Amniotic epithelial cell (primary cell): ENCODE results near the gene MPPED1.

Experiments
- DNase-seq: peaks from one replicate; pipeline ENCODE4 v3.0.0-alpha.2; 2010; ENCODE audit warnings: low read depth

MPPED1 gene

DNA sequence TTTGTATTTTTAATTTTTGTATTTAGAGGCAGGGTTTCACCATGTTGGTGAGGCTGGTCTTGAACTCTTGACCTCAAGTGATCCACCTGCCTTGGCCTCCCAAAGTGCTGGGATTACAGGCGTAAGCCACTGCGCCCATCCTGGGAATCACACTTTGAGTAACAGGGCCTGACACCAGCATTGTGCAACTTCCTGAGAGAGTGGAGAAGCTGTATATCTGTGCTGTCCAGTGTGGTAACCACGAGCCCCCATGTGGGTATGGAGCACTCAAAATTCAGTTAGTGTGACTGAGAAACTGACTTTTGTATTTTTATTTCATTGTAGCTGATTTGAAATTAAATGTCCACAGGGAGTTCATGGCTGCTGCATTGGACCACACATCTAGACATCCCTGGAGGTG, 36.2 kb downstream of the MPPED1 start:
- no peak for DNase-seq

DNA sequence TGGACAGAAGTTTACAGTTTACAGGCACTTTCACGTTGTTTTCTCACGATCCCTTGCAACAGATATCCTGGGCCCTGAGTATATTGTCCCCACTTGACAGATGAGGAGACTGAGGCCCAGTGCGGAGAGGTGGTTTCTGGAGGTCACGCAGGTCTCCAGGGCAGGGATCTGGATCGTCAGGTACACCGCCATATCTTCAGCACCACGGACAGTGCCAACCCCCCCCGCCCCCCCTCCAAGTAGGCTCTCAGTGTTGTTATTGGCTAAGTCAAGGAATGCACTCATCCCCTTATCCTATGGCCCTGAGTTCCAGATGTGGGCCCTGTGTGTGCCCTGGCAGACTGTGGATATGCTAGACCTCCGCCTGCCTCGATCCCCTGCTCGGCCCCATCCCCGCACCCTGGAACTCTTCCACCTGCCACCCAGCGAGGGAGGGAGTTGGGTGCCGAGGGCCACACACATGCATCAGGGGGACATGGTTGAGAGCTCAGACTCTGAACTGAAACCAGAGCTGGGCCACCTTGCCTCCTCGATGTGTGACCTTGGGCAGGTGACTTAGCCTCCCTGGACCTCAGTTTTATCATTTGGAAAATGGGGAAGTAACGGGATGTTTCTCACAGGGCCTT, 37.5 kb downstream of the MPPED1 start:
- no peak for DNase-seq

GRCh38 chr22:43449831-43450225, 38.0 kb downstream of the MPPED1 start:
- DNase-seq = no peak

DNA sequence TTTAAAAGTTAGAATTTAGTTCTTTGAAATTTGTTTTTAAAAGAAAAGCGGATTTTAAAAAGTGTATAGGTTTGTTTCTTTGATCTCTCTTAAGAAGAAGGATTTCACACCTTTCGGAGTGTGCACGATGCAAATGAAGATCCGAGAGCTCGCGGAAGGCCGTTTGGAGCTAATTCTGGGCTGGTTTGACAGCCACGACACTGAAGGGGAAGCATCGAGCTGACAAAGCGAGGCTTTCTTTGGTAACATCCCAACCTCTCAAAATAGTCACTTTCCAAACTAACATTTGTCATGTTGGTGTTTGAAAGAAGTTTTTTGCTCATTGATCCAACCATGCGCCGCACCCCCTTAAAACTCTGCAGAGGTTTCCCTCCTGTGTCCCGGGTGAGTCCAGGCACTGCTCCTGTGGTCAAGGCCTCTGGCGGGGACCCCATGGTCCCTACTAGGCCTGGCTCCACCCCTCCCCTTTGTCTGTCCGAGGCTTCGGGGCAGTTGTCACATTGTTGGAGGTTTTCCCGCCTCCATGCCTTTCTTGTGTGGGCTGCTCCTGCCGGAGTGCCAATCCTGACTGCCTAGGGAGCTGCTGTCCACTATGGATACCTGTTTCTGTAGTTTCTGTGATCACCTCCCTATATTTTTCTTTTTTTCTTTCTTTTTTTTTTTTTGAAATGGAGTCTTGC, 39.7 kb downstream of the MPPED1 start:
- no peak for DNase-seq

GRCh38 chr22:43455846-43456245, 44.0 kb downstream of the MPPED1 start:
- DNase-seq = no peak

DNA sequence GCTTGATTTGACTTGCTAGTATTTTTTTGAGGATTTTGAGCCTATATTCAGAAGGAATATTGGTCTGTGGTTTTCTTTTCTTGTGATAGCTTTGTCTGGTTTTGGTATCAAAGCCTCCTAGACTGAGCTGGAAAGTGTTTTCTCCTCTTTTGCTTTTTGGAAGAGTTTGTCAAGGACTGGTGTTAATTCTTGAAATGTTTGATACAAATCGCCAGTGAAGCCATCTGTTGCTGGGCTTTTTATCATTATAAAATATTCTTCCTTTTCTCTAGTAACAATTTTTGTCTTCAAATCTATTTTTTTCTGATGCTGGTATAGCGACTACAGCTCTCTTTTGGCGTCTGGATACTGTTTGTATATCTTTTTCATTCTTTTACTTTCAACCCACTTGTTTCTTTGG, 45.2 kb downstream of the MPPED1 start:
- no peak for DNase-seq

GRCh38 chr22:43462701-43463100, 50.9 kb downstream of the MPPED1 start:
- no peak for DNase-seq

- DNase-seq = no peak
Measured at GRCh38 chr22:43464809-43465208, 53.0 kb downstream of the MPPED1 start.

- no peak for DNase-seq
Measured at GRCh38 chr22:43465291-43466015, 53.6 kb downstream of the MPPED1 start.

DNA sequence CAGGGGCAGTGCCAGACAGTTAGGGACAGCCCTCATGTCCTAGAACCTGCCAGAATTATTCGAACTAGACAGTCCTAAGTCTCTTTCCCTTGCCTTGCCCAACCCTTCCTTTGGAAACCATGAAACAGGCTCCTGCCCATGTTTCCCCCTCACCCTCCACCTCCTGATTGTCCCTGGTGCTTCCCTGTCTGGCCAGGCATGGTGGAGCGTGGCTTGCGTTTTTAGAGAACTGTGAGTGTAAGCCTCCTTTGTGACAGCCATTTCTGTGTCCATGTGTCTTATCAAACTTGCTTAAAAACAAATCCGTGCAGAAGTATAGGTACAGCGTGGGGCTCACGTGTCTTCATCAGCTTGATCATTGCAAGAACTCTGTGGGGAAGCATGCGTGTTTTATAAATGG, 54.9 kb downstream of the MPPED1 start:
- DNase-seq = no peak

DNA sequence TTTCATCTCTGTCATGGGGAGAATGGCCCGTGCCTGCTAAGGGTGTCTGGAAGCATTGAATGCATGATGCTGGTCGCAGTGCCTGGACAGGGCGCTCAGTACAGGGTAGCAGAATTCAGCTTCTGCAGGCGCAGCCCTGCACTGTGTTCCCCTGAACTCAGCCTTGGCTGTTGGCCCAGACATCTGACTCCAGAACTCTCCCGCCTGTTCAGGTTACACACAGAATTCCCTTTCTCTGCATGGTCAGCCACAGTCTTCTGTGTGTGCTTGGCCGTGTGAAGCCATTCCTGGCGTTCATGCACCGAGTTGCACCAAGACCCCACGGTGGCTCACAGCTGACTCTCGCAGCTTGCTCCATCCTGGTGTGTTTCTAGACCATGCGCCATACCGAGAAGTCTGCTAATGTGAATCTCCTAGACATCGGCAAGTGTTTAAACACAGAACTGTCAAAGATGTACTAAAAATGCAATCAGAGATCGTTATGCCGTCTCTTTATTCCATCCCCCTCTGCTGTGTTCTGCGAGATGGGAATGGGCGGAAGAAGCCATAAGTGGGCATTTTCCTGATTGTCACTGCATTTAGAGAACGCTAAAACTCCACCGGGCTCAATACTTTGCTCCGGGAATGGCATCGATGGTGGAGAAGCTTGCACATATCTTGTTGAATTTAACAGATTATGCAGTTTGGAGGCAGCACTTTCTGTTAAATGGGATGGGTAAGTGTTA, 55.6 kb downstream of the MPPED1 start:
- DNase-seq = no peak

- DNase-seq = no peak
Measured at GRCh38 chr22:43470253-43470652, 58.4 kb downstream of the MPPED1 start.

GRCh38 chr22:43470941-43471585, 59.2 kb downstream of the MPPED1 start:
- no peak for DNase-seq

- no peak for DNase-seq
Measured at GRCh38 chr22:43471606-43472135, 59.9 kb downstream of the MPPED1 start.

DNA sequence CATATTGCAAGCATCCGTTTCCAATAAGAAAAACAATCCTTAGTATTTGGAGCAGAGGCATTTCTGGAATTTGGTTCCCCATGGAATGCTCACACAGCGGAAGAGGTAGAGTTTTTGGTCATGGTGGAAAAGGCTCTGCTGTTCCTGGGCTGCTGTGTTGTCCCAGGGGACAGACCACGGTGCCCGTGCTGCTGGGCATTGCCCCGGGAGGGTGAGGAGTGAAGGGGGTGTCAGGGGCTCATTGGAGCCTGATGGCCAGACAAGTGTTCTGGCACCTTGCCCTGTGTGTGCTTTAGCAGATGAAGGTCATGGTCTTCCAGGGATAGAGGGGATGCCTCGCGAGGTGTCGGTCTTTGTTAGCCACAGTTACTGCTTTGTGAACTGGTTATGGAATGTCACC, 61.2 kb downstream of the MPPED1 start:
- no peak for DNase-seq

- DNase-seq = no peak
Measured at GRCh38 chr22:43473441-43473840, 61.6 kb downstream of the MPPED1 start.

- DNase-seq = no peak
Measured at GRCh38 chr22:43474161-43475101, 62.6 kb downstream of the MPPED1 start.

DNA sequence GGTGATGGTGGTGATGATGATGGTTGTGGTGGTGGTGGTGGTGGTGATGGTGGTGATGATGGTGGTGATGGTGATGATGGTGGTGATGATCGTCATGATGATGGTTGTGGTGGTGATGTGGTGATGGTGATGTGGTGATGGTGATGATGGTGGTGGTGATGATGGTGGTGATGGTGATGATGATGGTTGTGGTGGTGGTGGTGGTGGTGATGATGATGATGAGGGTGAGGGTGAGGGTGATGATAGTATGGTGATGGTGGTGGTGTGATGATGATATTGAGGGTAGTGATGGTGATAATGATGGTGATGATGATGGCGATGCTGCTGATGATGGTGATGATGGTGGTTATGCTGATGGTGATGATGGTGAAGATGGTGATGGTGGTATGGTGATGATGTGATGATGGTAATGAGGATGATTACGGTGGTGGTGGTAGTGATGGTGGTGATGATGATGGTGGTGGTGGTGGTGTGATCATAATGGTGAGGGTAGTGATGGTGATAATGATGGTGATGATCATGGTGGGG, 63.8 kb downstream of the MPPED1 start:
- DNase-seq = no peak

DNA sequence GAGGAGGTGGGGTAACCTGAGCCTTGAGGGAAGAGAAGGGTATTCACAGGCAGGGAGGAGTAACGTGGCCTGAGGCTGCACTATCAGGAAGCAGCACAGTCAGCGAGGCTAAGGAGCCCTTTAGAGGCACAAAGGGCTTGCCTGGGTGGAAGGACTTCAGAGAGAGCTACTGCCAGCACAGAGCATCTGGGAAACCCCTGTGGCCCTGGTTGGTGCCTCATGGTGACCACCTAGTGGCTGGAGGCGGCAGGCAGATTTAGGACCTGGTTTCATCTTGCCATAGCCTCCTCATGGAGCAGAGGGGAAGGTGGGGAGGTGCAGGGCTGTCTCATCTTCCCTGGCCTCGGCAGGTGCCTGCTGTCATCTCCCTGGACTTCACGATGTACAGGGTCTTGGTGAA, 64.5 kb downstream of the MPPED1 start:
- no peak for DNase-seq
